ENCODE results near the gene MBNL1. TPM values are rescaled to one million over a fixed set of nuclear protein-coding genes. Genes with fewer than 3 reads are reported as not detected.
"Not testable (repeated sequence)": the region's sequence is repeated elsewhere in the genome, so short reads cannot be mapped to it uniquely, and the experiment has no call there.

MBNL1 gene
- total RNA-seq, 1 experiment from 2014 or later: 200 TPM

DNA sequence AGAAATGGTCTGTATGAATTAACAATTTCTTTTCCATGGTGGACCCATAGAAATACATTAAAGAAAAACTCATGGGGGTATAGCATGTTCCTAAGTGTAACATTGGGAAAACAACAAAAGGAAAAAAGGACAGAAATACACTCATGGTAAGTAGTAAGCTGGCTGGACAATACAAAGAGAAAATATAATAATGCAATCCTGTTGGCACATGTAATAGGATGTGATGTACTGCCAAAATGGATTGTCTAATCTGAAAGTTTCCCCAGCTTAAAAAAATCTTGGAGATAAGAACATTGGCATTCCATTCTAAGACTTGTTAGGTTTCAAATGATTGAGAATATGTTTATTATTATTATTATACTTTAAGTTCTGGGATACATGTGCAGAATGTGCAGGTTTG, 128.1 kb downstream of the MBNL1 start:
- peaks cover 12 to 18% of the 10 kb centered on the region in 2 experiments; a peak in 3 of 4 replicates for H3K4me1 ChIP-seq (ENCODE audit: control insufficient read depth in 1 of 2, insufficient read depth in 2 of 2, low read length in 2 of 2)
- H3K9me3 ChIP-seq (ENCODE audit: control insufficient read depth in 1 of 2, insufficient read depth in 1 of 2, low read depth in 1 of 2, low read length in 2 of 2): no peaks in the 10 kb centered on the region
- no peak overlapping the region for H3K4me3 ChIP-seq (replicated peaks in 1 of 2; ENCODE audit: low read depth in 1 of 2, low read length in 2 of 2)
- no peaks in the 10 kb centered on the region for H3K27me3 ChIP-seq (ENCODE audit: insufficient read depth, low read length)
- ChIA-PET RAD21 (ENCODE audit: low non-redundant PET in 1 of 2, low total read pairs in 2 of 2, uncharacterized antibody in 2 of 2, unreplicated experiment in 2 of 2) (no interaction called here), POLR2A (no interaction called here), CTCF (no interaction called here)
- H2AFZ ChIP-seq (ENCODE audit: low read depth, low read length, poor library complexity, severe bottlenecking): no peak overlapping the region
- no peak for TF ChIP-seq ELF1 (IDR thresholded peaks at IDR 0.05; ENCODE audit: borderline replicate concordance, low read depth)
- TF ChIP-seq YY1 (IDR thresholded peaks at IDR 0.05; ENCODE audit: extremely low read depth, insufficient replicate concordance, low read depth, low read length): no peak
- TF ChIP-seq CEBPB (IDR thresholded peaks at IDR 0.05; ENCODE audit: low read depth): no peak
- TF ChIP-seq, protein P1, sequence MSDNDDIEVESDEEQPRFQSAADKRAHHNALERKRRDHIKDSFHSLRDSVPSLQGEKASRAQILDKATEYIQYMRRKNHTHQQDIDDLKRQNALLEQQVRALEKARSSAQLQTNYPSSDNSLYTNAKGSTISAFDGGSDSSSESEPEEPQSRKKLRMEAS (IDR thresholded peaks at IDR 0.05): no peak
- TF ChIP-seq, protein P2, sequence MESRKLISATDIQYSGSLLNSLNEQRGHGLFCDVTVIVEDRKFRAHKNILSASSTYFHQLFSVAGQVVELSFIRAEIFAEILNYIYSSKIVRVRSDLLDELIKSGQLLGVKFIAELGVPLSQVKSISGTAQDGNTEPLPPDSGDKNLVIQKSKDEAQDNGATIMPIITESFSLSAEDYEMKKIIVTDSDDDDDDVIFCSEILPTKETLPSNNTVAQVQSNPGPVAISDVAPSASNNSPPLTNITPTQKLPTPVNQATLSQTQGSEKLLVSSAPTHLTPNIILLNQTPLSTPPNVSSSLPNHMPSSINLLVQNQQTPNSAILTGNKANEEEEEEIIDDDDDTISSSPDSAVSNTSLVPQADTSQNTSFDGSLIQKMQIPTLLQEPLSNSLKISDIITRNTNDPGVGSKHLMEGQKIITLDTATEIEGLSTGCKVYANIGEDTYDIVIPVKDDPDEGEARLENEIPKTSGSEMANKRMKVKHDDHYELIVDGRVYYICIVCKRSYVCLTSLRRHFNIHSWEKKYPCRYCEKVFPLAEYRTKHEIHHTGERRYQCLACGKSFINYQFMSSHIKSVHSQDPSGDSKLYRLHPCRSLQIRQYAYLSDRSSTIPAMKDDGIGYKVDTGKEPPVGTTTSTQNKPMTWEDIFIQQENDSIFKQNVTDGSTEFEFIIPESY (IDR thresholded peaks at IDR 0.05; ENCODE audit: extremely low read depth, insufficient replicate concordance, low read length): no peak
- TF ChIP-seq SRF (IDR thresholded peaks at IDR 0.05; ENCODE audit: low read depth): no peak
- TF ChIP-seq SP1 (IDR thresholded peaks at IDR 0.05; ENCODE audit: low read depth): no peak
- TF ChIP-seq, protein P3, sequence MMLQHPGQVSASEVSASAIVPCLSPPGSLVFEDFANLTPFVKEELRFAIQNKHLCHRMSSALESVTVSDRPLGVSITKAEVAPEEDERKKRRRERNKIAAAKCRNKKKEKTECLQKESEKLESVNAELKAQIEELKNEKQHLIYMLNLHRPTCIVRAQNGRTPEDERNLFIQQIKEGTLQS (IDR thresholded peaks at IDR 0.05): no peak
- TF ChIP-seq, protein P4, sequence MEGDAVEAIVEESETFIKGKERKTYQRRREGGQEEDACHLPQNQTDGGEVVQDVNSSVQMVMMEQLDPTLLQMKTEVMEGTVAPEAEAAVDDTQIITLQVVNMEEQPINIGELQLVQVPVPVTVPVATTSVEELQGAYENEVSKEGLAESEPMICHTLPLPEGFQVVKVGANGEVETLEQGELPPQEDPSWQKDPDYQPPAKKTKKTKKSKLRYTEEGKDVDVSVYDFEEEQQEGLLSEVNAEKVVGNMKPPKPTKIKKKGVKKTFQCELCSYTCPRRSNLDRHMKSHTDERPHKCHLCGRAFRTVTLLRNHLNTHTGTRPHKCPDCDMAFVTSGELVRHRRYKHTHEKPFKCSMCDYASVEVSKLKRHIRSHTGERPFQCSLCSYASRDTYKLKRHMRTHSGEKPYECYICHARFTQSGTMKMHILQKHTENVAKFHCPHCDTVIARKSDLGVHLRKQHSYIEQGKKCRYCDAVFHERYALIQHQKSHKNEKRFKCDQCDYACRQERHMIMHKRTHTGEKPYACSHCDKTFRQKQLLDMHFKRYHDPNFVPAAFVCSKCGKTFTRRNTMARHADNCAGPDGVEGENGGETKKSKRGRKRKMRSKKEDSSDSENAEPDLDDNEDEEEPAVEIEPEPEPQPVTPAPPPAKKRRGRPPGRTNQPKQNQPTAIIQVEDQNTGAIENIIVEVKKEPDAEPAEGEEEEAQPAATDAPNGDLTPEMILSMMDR (IDR thresholded peaks at IDR 0.05 in 2 of 3, conservative IDR thresholded peaks at IDR 0.05 in 1 of 3; ENCODE audit: borderline replicate concordance in 1 of 3, insufficient read depth in 1 of 3, low read depth in 2 of 3, low read length in 2 of 3): no peak
- TF ChIP-seq EGR1 (IDR thresholded peaks at IDR 0.05; ENCODE audit: low read depth): no peak
- TF ChIP-seq RAD21 (IDR thresholded peaks at IDR 0.05; ENCODE audit: low read depth): no peak
- no peak for TF ChIP-seq TCF7L2 (IDR thresholded peaks at IDR 0.05; ENCODE audit: borderline replicate concordance, extremely low read depth, insufficient read depth, insufficient read length)
- TF ChIP-seq CBX3 (IDR thresholded peaks at IDR 0.05; ENCODE audit: low read depth): no peak
- no peak for TF ChIP-seq EZH2phosphoT487 (IDR thresholded peaks at IDR 0.05; ENCODE audit: borderline replicate concordance)
- no peak for TF ChIP-seq JUND (IDR thresholded peaks at IDR 0.05)
- TF ChIP-seq POLR2A (IDR thresholded peaks at IDR 0.05; ENCODE audit: borderline replicate concordance, extremely low read depth, insufficient read depth, insufficient read length): no peak
- no peak for TF ChIP-seq SIN3A (IDR thresholded peaks at IDR 0.05; ENCODE audit: low read depth)
- BruUV-seq (replicated peaks): no TSS peak
- no peaks in the 10 kb centered on the region; a peak in 1 of 4 replicates for H3K36me3 ChIP-seq (ENCODE audit: control insufficient read depth in 1 of 2, insufficient read depth in 2 of 2, low read length in 2 of 2)
- H3K9ac ChIP-seq (ENCODE audit: low read length): no peak overlapping the region
- H3K27ac ChIP-seq (ENCODE audit: low read depth, low read length): no peak overlapping the region
- no peaks in the 10 kb centered on the region; the same call in 1 of the 2 replicates for H4K20me1 ChIP-seq (ENCODE audit: insufficient read depth)
- intact Hi-C loops (cut with micrococcal nuclease): no loop called here
- DNase-seq (ENCODE audit: low read depth, low spot score) (no peak), ATAC-seq (no peak)
- peaks cover 96% of the 10 kb centered on the region for H3K79me2 ChIP-seq (ENCODE audit: insufficient read depth, low read length)
- no peak overlapping the region for H3K4me2 ChIP-seq (ENCODE audit: low read length)
- H3K9me2 ChIP-seq (ENCODE audit: insufficient read depth): 0 out of 2 replicates have a peak, but pooled peaks cover 3% of the 10 kb centered on the region

DNA sequence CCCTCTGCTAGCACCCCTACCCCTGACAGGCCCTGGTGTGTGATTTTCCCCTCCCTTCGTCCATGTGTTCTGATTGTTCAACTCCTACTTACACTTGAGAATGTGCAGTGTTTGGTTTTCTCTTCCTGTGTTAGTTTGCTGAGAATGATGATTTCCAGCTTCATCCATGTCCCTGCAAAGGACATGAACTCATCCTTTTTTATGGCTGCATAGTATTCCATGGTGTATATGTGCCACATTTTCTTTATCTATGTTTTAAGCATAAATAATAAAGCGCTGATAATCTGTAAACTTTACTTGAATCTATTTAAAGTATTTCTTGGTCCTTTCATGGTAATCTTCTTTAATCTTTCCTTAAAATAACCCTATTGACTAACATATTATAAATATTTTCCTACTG, 128.6 kb downstream of the MBNL1 start:
- H3K4me2 ChIP-seq (ENCODE audit: low read length); H3K9me2 ChIP-seq (ENCODE audit: insufficient read depth); H3K9ac ChIP-seq (ENCODE audit: low read length); H2AFZ ChIP-seq (ENCODE audit: low read depth, low read length, poor library complexity, severe bottlenecking); BruUV-seq (replicated peaks); H3K36me3 ChIP-seq (ENCODE audit: control insufficient read depth in 1 of 2, insufficient read depth in 2 of 2, low read length in 2 of 2); ATAC-seq; DNase-seq (ENCODE audit: low read depth, low spot score); POLR2A ChIA-PET; RAD21 ChIA-PET (ENCODE audit: low non-redundant PET in 1 of 2, low total read pairs in 2 of 2, uncharacterized antibody in 2 of 2, unreplicated experiment in 2 of 2); H3K4me3 ChIP-seq (replicated peaks in 1 of 2; ENCODE audit: low read depth in 1 of 2, low read length in 2 of 2); intact Hi-C loops (cut with micrococcal nuclease); H4K20me1 ChIP-seq (ENCODE audit: insufficient read depth); H3K9me3 ChIP-seq (ENCODE audit: control insufficient read depth in 1 of 2, insufficient read depth in 1 of 2, low read depth in 1 of 2, low read length in 2 of 2); H3K27me3 ChIP-seq (ENCODE audit: insufficient read depth, low read length); H3K27ac ChIP-seq (ENCODE audit: low read depth, low read length); CTCF ChIA-PET: not testable (repeated sequence)
- Histone ChIP-seq H3K79me2 (ENCODE audit: insufficient read depth, low read length) (peaks cover 96% of the 10 kb centered on the region), H3K4me1 (ENCODE audit: control insufficient read depth in 1 of 2, insufficient read depth in 2 of 2, low read length in 2 of 2) (peaks cover 14 to 18% of the 10 kb centered on the region in 2 experiments; a peak in 3 of 4 replicates)
